Esophagus squamous epithelium (tissue), 5 donors: ENCODE measurements around the gene NISCH. TPM values are rescaled to one million over a fixed set of nuclear protein-coding genes. Genes with fewer than 3 reads are reported as not detected.

ENCODE experiments used
- DNase-seq: peaks from one replicate; lab custom pipeline; 2025; lab: John Stamatoyannopoulos, UW
- H3K27ac ChIP-seq, 4 donors: fragments of 200-600 bp; sonication (generic); one replicate each; pipeline ENCODE4 v1.5.1; 2016 to 2019; ENCODE audit warnings: mild to moderate bottlenecking in 1 of 4
- H3K27me3 ChIP-seq, 4 donors: fragments of 200-600 bp; sonication (generic); 1 replicate in 3 of 4; 2 replicates in 1 of 4; pipeline versions ENCODE4 v1.5.1 to v1.6.0; 2017 to 2021; ENCODE audit warnings: antibody characterized with exemption in 1 of 4
- H3K36me3 ChIP-seq, 3 donors: fragments of 200-600 bp; sonication (generic); one replicate each; pipeline ENCODE4 v1.5.1; 2016 to 2019
- H3K4me1 ChIP-seq, 3 donors: fragments of 200-600 bp; sonication (generic); one replicate each; pipeline ENCODE4 v1.5.1; 2017 to 2019
- H3K4me3 ChIP-seq, 4 donors: fragments of 200-600 bp; sonication (generic); 1 replicate in 3 of 4; 2 replicates in 1 of 4; pipeline ENCODE4 v1.5.1; 2016 to 2019; ENCODE audit warnings: mild to moderate bottlenecking in 2 of 4, moderate library complexity in 1 of 4
- H3K9me3 ChIP-seq, 3 donors: fragments of 200-600 bp; sonication (generic); one replicate each; pipeline ENCODE4 v1.5.1; 2016 to 2019
- CTCF ChIP-seq, 6 experiments: fragments of 450-650 bp in 4 of 6; fragments of 200-600 bp in 2 of 6; sonication (generic) in 2 of 6; IDR thresholded peaks; one replicate each; pipeline ENCODE4 v1.5.1; 2016 to 2019; ENCODE audit warnings: antibody characterized with exemption in 6 of 6, mild to moderate bottlenecking in 4 of 6, moderate library complexity in 4 of 6
- POLR2A ChIP-seq, 4 donors: fragments of 450-650 bp; IDR thresholded peaks; one replicate each; pipeline ENCODE4 v1.6.1; 2017; ENCODE audit warnings: antibody characterized with exemption in 4 of 4, mild to moderate bottlenecking in 4 of 4, moderate library complexity in 3 of 4
- WGBS, 2 donors: methylation state at CpG; one replicate each; pipeline ENCODE4 v1.1.5; 2018; 5-methylcytosine and 5-hydroxymethylcytosine counted together
- intact Hi-C: fragments of 100-400 bp; cut with DNase I; formaldehyde crosslinking; loops from one replicate; pipeline ENCODE4 v1.15.0; 2022
- total RNA-seq, 4 donors: library from RNA; depleted of rRNA; stranded (reverse); fragments of >200 nt; gene quantifications; one replicate each; pipeline ENCODE4 v1.1.0, GENCODE V29; 2016
- donor health status: DM: yes; HTN: yes; CAD: no.

The NISCH gene
- total RNA-seq, 4 donors from 2014 or later = 33.6 to 82.2 (median 40.6) TPM

GRCh38 chr3:52517796-52518722, 62.7 kb downstream of the NISCH start:
- Histone ChIP-seq H3K9me3 (no peaks in the 10 kb centered on the region), H3K27ac (no peak overlapping the region), H3K4me3 (peak overlapping the region in 3 of 4 donors; percentile 22 to 59 (median 35)), H3K36me3 (peaks cover 0 to 10% (median 0%) of the 10 kb centered on the region in 3 donors), H3K4me1 (peaks cover 0 to 12% (median 3%) of the 10 kb centered on the region in 3 donors), H3K27me3 (no peaks in the 10 kb centered on the region)
- intact Hi-C loops = no loop called here
- 87 to 92% methylated on average over 9 to 11 of the region's 25 CpGs for WGBS, 2 donors
- TF ChIP-seq POLR2A (IDR thresholded peaks at IDR 0.05) (no peak), CTCF (IDR thresholded peaks at IDR 0.05) (no peak)
- DNase-seq = no peak

GRCh38 chr3:52518723-52519444, 63.5 kb downstream of the NISCH start:
- Histone ChIP-seq H3K9me3 (no peaks in the 10 kb centered on the region), H3K27ac (no peak overlapping the region), H3K4me1 (peaks cover 0 to 14% (median 3%) of the 10 kb centered on the region in 3 donors), H3K27me3 (no peaks in the 10 kb centered on the region), H3K36me3 (peaks cover 3 to 18% (median 6%) of the 10 kb centered on the region in 3 donors), H3K4me3 (peak overlapping the region; percentile 19 to 59 (median 28))
- intact Hi-C loops = no loop called here
- no peak for DNase-seq
- no peak for TF ChIP-seq CTCF (IDR thresholded peaks at IDR 0.05)
- TF ChIP-seq POLR2A (IDR thresholded peaks at IDR 0.05) = no peak
- 40 to 71% methylated on average over 17 to 20 of the region's 50 CpGs for WGBS, 2 donors

GRCh38 chr3:52519445-52520140, 64.2 kb downstream of the NISCH start:
- H3K27me3 ChIP-seq = no peaks in the 10 kb centered on the region
- peaks cover 2 to 21% (median 8%) of the 10 kb centered on the region in 3 donors for H3K4me1 ChIP-seq
- H3K9me3 ChIP-seq = no peaks in the 10 kb centered on the region
- TF ChIP-seq POLR2A (IDR thresholded peaks at IDR 0.05) (no peak), CTCF (IDR thresholded peaks at IDR 0.05) (no peak)
- H3K27ac ChIP-seq = no peak overlapping the region
- no peak overlapping the region for H3K4me3 ChIP-seq
- intact Hi-C loops = no loop called here
- peaks cover 6 to 26% (median 8%) of the 10 kb centered on the region in 3 donors for H3K36me3 ChIP-seq
- 50 to 69% methylated on average over 1 to 4 of the region's 22 CpGs for WGBS, 2 donors
- no peak for DNase-seq

GRCh38 chr3:52520141-52520667, 64.8 kb downstream of the NISCH start:
- H3K4me1 ChIP-seq = peaks cover 8 to 27% (median 14%) of the 10 kb centered on the region in 3 donors
- H3K36me3 ChIP-seq = peaks cover 6 to 27% (median 8%) of the 10 kb centered on the region in 3 donors
- no peak overlapping the region for H3K4me3 ChIP-seq
- DNase-seq = no peak
- TF ChIP-seq CTCF (IDR thresholded peaks at IDR 0.05) (no peak), POLR2A (IDR thresholded peaks at IDR 0.05) (no peak)
- no peaks in the 10 kb centered on the region for H3K9me3 ChIP-seq
- H3K27me3 ChIP-seq = no peaks in the 10 kb centered on the region
- 80% methylated on average over 1 of the region's 14 CpGs; no CpG with 5 or more reads in 1 of the 2 donors for WGBS, 2 donors
- intact Hi-C loops = no loop called here
- H3K27ac ChIP-seq = no peak overlapping the region
